Bronchus fibroblast of lung (primary cell): Measurements from ENCODE around the gene IGSF8. TPM values are rescaled to one million over a fixed set of nuclear protein-coding genes. Genes with fewer than 3 reads are reported as not detected.

Source experiments
- total RNA-seq: library from RNA; depleted of rRNA; stranded (reverse); fragments of >200 nt; gene quantifications from 2 replicates; pipeline ENCODE4 v1.2.3, GENCODE V29; 2015

Gene IGSF8
- total RNA-seq: 13.2 and 14.1 TPM in 2 replicates

GRCh38 chr1:160097911-160098851 lies at the start of gene IGSF8:
IGSF8 (minus strand) TSS chr1:160098619; CDS start chr1:160098472, 147 bp downstream.

GRCh38 chr1:160115545-160116282 lies 17.3 kb upstream of the IGSF8 start, which contains the start of gene ATP1A2:
ATP1A2 (plus strand) TSS chr1:160115759; CDS start chr1:160115862, 103 bp downstream.

GRCh38 chr1:160081261-160081936 lies 17.0 kb downstream of the IGSF8 start, which contains the start of gene KCNJ9:
KCNJ9 (plus strand) TSS chr1:160081538; CDS start chr1:160084031, 2,493 bp downstream.

GRCh38 chr1:160069460-160070231 lies 28.8 kb downstream of the IGSF8 start, which contains the start of gene KCNJ10:
KCNJ10 (minus strand) TSS chr1:160070160; CDS start chr1:160042532, 27,628 bp downstream.

Other genes starting within 250 kb of the IGSF8 start
- gene VSIG8, start 236.0 kb downstream of the IGSF8 start, total RNA-seq: not detected in 2 replicates
- 0.30 and 0.84 TPM in 2 replicates for gene CFAP45, start 198.5 kb downstream of the IGSF8 start, total RNA-seq
- 552 and 717 TPM in 2 replicates for gene TAGLN2, start 173.1 kb downstream of the IGSF8 start, total RNA-seq
- under 0.01 and 0.17 TPM in 2 replicates for gene IGSF9, start 153.0 kb downstream of the IGSF8 start, total RNA-seq
- gene SLAMF9, start 144.4 kb downstream of the IGSF8 start, total RNA-seq: not detected in 2 replicates
- gene PIGM, start 66.6 kb downstream of the IGSF8 start, total RNA-seq: 2.2 and 2.4 TPM in 2 replicates
- not detected in 2 replicates for gene KCNJ10, start 28.5 kb downstream of the IGSF8 start, total RNA-seq
- not detected in 2 replicates for gene KCNJ9, start 17.1 kb downstream of the IGSF8 start, total RNA-seq
- gene ATP1A2, start 17.1 kb upstream of the IGSF8 start, total RNA-seq: 0.50 and 1.5 TPM in 2 replicates
- not detected in 2 replicates for gene ATP1A4, start 53.0 kb upstream of the IGSF8 start, total RNA-seq
- gene CASQ1, start 92.0 kb upstream of the IGSF8 start, total RNA-seq: 0.15 TPM in 1 of 2 replicates, not detected in the other
- gene PEA15, start 106.8 kb upstream of the IGSF8 start, total RNA-seq: 71.3 and 77.7 TPM in 2 replicates
- 35.1 and 41.5 TPM in 2 replicates for gene DCAF8, start 163.9 kb upstream of the IGSF8 start, total RNA-seq
- 42.1 and 52.5 TPM in 2 replicates for gene PEX19, start 186.5 kb upstream of the IGSF8 start, total RNA-seq
- 191 and 193 TPM in 2 replicates for gene COPA, start 244.6 kb upstream of the IGSF8 start, total RNA-seq
- gene NCSTN, start 244.8 kb upstream of the IGSF8 start, total RNA-seq: 56.0 and 68.1 TPM in 2 replicates